HepG2 (cell line): ENCODE measurements around the gene CHID1. TPM values are rescaled to one million over a fixed set of nuclear protein-coding genes. Genes with fewer than 3 reads are reported as not detected.

Experiments
- ATAC-seq: fragments of 200-7000 bp; cut with Tn5 transposase; 3 replicates; pipeline ENCODE4 v1.9.1; 2020; ENCODE audit warnings: mild to moderate bottlenecking, moderate library complexity
- BruUV-seq: library from RNA; stranded (reverse); fragments of 400-500 nt; replicated peaks from 2 replicates; lab custom pipeline; 2021; lab: Mats Ljungman, UMichigan
- CTCF ChIA-PET: fragments of 300-600 bp; formaldehyde crosslinking; extraction: SDS; loops from one replicate; lab custom pipeline; 2021; ENCODE audit warnings: low total read pairs, inconsistent platforms, low intra/inter-chr PET ratio; lab: Yijun Ruan, JAX
- POLR2A ChIA-PET: fragments of 350-600 bp; sonication (Branson Sonifier 250); formaldehyde crosslinking; loops from one replicate; lab custom pipeline; 2020; ENCODE audit warnings: antibody characterized with exemption, inconsistent platforms; lab: Yijun Ruan, JAX
- DNase-seq: peaks from one replicate; pipeline ENCODE4 v3.0.0-alpha.2; 2015; ENCODE audit warnings: low spot score
- FAIRE-seq: peaks from 3 replicates; lab custom pipeline; 2011; peaks lifted over from hg19 to GRCh38; lab: Jason Lieb, UNC
- H2AFZ ChIP-seq: one replicate; pipeline ENCODE4 v1.6.1; 2011; ENCODE audit warnings: low read length, inconsistent platforms
- H3K27ac ChIP-seq: fragments of 300-600 bp; 3 replicates; pipeline ENCODE4 v1.8.0; 2011; ENCODE audit warnings: mixed run types, mild to moderate bottlenecking, mixed read lengths, low read length, inconsistent platforms; ENCODE audit not compliant: insufficient read depth; ENCODE audit errors: extremely low read length
- H3K27me3 ChIP-seq, 2 experiments: fragments of 200-600 bp in 1 of 2; 2 replicates in 1 of 2; 3 replicates in 1 of 2; pipeline versions ENCODE4 v1.6.0 to v1.8.0; 2011; ENCODE audit warnings: low read length in 2 of 2, mild to moderate bottlenecking in 2 of 2, moderate library complexity in 2 of 2, inconsistent platforms in 1 of 2; ENCODE audit not compliant: insufficient read depth in 2 of 2, control insufficient read depth in 1 of 2
- H3K36me3 ChIP-seq, 2 experiments: fragments of 200-600 bp in 1 of 2; replicated peaks in 1 of 2; 2 replicates in 1 of 2; 3 replicates in 1 of 2; pipeline versions ENCODE4 v1.5.1 to v1.8.0; 2011; ENCODE audit warnings: low read length in 2 of 2, inconsistent platforms in 1 of 2; ENCODE audit not compliant: insufficient read depth in 2 of 2, control insufficient read depth in 1 of 2
- H3K4me1 ChIP-seq: 2 replicates; pipeline ENCODE4 v1.5.1; 2012; ENCODE audit warnings: low read length, inconsistent platforms; ENCODE audit not compliant: insufficient read depth
- H3K4me2 ChIP-seq: 2 replicates; pipeline ENCODE4 v1.6.0; 2011; ENCODE audit warnings: low read depth, low read length, inconsistent platforms
- H3K4me3 ChIP-seq, 3 experiments: fragments of 200-600 bp in 1 of 3; sonication (generic), shearing (Covaris generic) in 1 of 3; replicated peaks in 1 of 3; 2 replicates each; pipeline ENCODE4 v1.5.1; 2011 to 2016; ENCODE audit warnings: low read length in 3 of 3, inconsistent platforms in 2 of 3, low read depth in 2 of 3, mild to moderate bottlenecking in 2 of 3, control low read depth in 1 of 3, mixed read lengths in 1 of 3; ENCODE audit not compliant: insufficient read depth in 1 of 3
- H3K79me2 ChIP-seq: one replicate; pipeline ENCODE4 v1.6.1; 2011; ENCODE audit warnings: low read length, inconsistent platforms; ENCODE audit not compliant: insufficient read depth
- H3K9ac ChIP-seq: 2 replicates; pipeline ENCODE4 v1.6.0; 2011; ENCODE audit warnings: mild to moderate bottlenecking, low read depth, low read length, inconsistent platforms; ENCODE audit not compliant: insufficient read depth
- H3K9me3 ChIP-seq: 2 replicates; pipeline ENCODE4 v1.5.1; 2012; ENCODE audit warnings: mild to moderate bottlenecking, low read length
- H4K20me1 ChIP-seq: 2 replicates; pipeline ENCODE4 v1.6.0; 2011; ENCODE audit warnings: inconsistent platforms, mild to moderate bottlenecking, low read length, moderate library complexity; ENCODE audit not compliant: insufficient read depth
- GZF1 ChIP-seq: sonication (generic); formaldehyde crosslinking; IDR thresholded peaks from 2 replicates; pipeline ENCODE4 v1.5.1; 2020; ENCODE audit warnings: mild to moderate bottlenecking, missing genetic modification reagents
- POLR2AphosphoS5 ChIP-seq: IDR thresholded peaks from 2 replicates; pipeline ENCODE4 v1.6.1; 2012; ENCODE audit warnings: low read depth, low read length
- ZNF430 ChIP-seq: sonication (generic); formaldehyde crosslinking; IDR thresholded peaks from 2 replicates; pipeline ENCODE4 v1.9.0; 2021; ENCODE audit warnings: mild to moderate bottlenecking, missing genetic modification reagents
- ZNF441 ChIP-seq: sonication (generic); formaldehyde crosslinking; IDR thresholded peaks from 2 replicates; pipeline ENCODE4 v1.7.0; 2021; ENCODE audit warnings: missing genetic modification reagents, borderline replicate concordance
- ZNF709 ChIP-seq: sonication (generic); formaldehyde crosslinking; IDR thresholded peaks from 2 replicates; pipeline ENCODE4 v1.5.0; 2020; ENCODE audit warnings: mild to moderate bottlenecking, missing genetic modification reagents
- ZNF775 ChIP-seq: sonication (generic); formaldehyde crosslinking; IDR thresholded peaks from 2 replicates; pipeline ENCODE4 v1.4.0; 2020; ENCODE audit warnings: missing genetic modification reagents, mild to moderate bottlenecking, moderate library complexity, borderline replicate concordance
- ZNF883 ChIP-seq: sonication (generic); formaldehyde crosslinking; IDR thresholded peaks from 2 replicates; pipeline ENCODE4 v1.5.1; 2020; ENCODE audit warnings: mild to moderate bottlenecking, missing genetic modification reagents; ENCODE audit errors: not compliant biosample characterization
- WGBS: methylation state at CpG from one replicate; pipeline ENCODE4 v1.1.6; 2017; ENCODE audit warnings: low lambda C conversion rate; 5-methylcytosine and 5-hydroxymethylcytosine counted together
- in situ Hi-C: cut with HindIII; loops from 2 replicates; pipeline ENCODE4 v1.10.0; 2017; ENCODE audit warnings: low pct_unique_long_range_greater_than_20kb; ENCODE audit not compliant: extremely low pct_ligation_motif_present
- intact Hi-C: fragments of 100-400 bp; cut with micrococcal nuclease; formaldehyde crosslinking; loops from one replicate; pipeline ENCODE4 v1.10.0; 2022; ENCODE audit not compliant: unreplicated experiment
- polyA plus RNA-seq, 8 experiments: library from polyadenylated mRNA; depleted of rRNA in 3 of 8; stranded (reverse) in 7 of 8; unstranded in 1 of 8; fragments of >200 nt; fragmentation: Illumina TruSeq in 4 of 8; extraction: Trizol in 4 of 8; gene quantifications; 2 replicates each; pipeline versions ENCODE4 v1.2.1 to v1.2.3, GENCODE V29; 2011 to 2016; ENCODE audit warnings: low read depth in 4 of 8, missing spikeins in 1 of 8, mixed read lengths in 1 of 8; ENCODE audit not compliant: insufficient read depth in 1 of 8
- total RNA-seq, 5 experiments: library from RNA; depleted of rRNA; stranded (reverse); fragments of >200 nt; fragmentation: Illumina TruSeq; extraction: Trizol; gene quantifications; 2 replicates each; pipeline ENCODE4 v1.2.3, GENCODE V29; 2016; ENCODE audit warnings: low read depth in 1 of 5
- TF ChIP-seq, protein P1 (sequence below): sonication (generic); formaldehyde crosslinking; IDR thresholded peaks from 2 replicates; pipeline ENCODE4 v1.8.0; 2022; ENCODE audit warnings: missing genetic modification reagents, mild to moderate bottlenecking, inconsistent platforms, borderline replicate concordance
- TF ChIP-seq, protein P2 (sequence below): fragments of 450-650 bp; IDR thresholded peaks from 2 replicates; pipeline ENCODE4 v1.6.1; 2016
- TF ChIP-seq, protein P3 (sequence below): sonication (generic); formaldehyde crosslinking; IDR thresholded peaks from 2 replicates; pipeline ENCODE4 v1.8.0; 2023; ENCODE audit warnings: mild to moderate bottlenecking, missing genetic modification reagents
- TF ChIP-seq, protein P4 (sequence below), 2 experiments: sonication (generic) in 1 of 2; formaldehyde crosslinking in 1 of 2; IDR thresholded peaks; 2 replicates each; pipeline versions ENCODE4 v1.5.1 to v1.6.1; 2011 to 2020; ENCODE audit warnings: borderline replicate concordance in 1 of 2, low read depth in 1 of 2, low read length in 1 of 2, mild to moderate bottlenecking in 1 of 2, missing genetic modification reagents in 1 of 2, moderate library complexity in 1 of 2
- TF ChIP-seq, protein P5 (sequence below): sonication (generic); formaldehyde crosslinking; IDR thresholded peaks from 2 replicates; pipeline ENCODE4 v1.8.0; 2022; ENCODE audit warnings: mild to moderate bottlenecking, missing genetic modification reagents, moderate library complexity
- TF ChIP-seq, protein P6 (sequence below): IDR thresholded peaks from 2 replicates; pipeline ENCODE4 v1.6.1; 2018; ENCODE audit warnings: missing genetic modification reagents, mild to moderate bottlenecking, missing compliant biosample characterization

Gene CHID1
- total and polyA plus RNA-seq, 2 of the 13 experiments (the other 11 are each of a cell fraction or from before 2014, with no cell fraction given) = 65.1 to 93.6 TPM

DNA sequence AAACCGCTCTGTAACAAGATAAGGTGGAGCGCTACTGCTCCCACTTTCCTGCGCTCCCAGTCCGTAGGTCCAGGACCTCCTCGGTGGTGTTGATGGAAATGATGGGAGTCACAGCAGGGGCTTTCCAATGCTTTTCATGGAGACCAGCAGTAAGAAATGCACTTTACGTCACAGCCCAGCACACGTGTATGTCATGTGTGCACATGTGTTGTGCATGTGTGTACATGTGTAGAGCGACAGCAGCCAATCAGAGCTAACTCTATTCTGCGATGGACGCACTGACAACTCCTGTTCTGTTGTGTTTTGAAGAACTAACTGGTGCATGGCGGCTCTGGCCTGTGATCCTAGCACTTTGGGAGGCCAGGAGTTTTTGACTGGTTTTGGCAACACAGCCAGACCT is 1.2 kb downstream of the CHID1 start:
- Histone ChIP-seq H3K79me2 (peaks cover 30% of the 10 kb centered on the region), H3K9me3 (no peaks in the 10 kb centered on the region), H3K4me2 (peak overlapping the region; percentile 77), H2AFZ (no peak overlapping the region), H3K4me3 (peak overlapping the region; percentile 92 to 95 (median 93)), H4K20me1 (no peaks in the 10 kb centered on the region), H3K27me3 (no peaks in the 10 kb centered on the region; a peak in 2 of 5 replicates), H3K9ac (peak overlapping the region; percentile 85), H3K27ac (no peak overlapping the region), H3K36me3 (peaks cover 4 to 13% of the 10 kb centered on the region in 2 experiments), H3K4me1 (peaks cover 35% of the 10 kb centered on the region)
- intact Hi-C loops (no loop called here), in situ Hi-C loops (no loop called here)
- ATAC-seq = no peak
- no peak for FAIRE-seq
- POLR2A ChIA-PET = interaction anchor here (3.0 to 3.3 kb wide), 2 partner anchors 12 to 43 kb away, joined by 20 to 24 read pairs; no protein-coding TSS in a partner anchor
- 94% methylated on average over 11 of the region's 11 CpGs for WGBS
- BruUV-seq = no TSS peak
- no peak for DNase-seq
- CTCF ChIA-PET = no interaction called here
- TF ChIP-seq ZNF709 (CRISPR knock-in tag) (no peak), ZNF430 (no peak), POLR2AphosphoS5 (no peak), ZNF883 (CRISPR knock-in tag) (no peak), ZNF441 (CRISPR knock-in tag) (0 out of 2 replicates have a peak, but pooled peaks have one; percentile 4), GZF1 (no peak), ZNF775 (CRISPR knock-in tag) (no peak)
- TF ChIP-seq, protein P1, sequence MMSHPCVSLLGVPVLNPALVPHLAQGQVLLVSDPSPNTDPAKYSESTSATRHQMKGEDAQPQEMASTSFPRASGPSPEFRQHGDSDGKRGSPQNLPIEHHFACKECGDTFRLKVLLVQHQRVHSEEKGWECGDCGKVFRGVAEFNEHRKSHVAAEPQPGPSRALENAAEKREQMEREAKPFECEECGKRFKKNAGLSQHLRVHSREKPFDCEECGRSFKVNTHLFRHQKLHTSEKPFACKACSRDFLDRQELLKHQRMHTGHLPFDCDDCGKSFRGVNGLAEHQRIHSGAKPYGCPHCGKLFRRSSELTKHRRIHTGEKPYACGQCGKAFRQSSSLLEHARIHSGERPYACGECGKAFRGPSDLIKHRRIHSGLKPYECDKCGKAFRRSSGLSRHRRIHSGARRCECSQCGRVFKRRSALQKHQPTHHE (CRISPR knock-in tag) = no peak
- TF ChIP-seq, protein P2, sequence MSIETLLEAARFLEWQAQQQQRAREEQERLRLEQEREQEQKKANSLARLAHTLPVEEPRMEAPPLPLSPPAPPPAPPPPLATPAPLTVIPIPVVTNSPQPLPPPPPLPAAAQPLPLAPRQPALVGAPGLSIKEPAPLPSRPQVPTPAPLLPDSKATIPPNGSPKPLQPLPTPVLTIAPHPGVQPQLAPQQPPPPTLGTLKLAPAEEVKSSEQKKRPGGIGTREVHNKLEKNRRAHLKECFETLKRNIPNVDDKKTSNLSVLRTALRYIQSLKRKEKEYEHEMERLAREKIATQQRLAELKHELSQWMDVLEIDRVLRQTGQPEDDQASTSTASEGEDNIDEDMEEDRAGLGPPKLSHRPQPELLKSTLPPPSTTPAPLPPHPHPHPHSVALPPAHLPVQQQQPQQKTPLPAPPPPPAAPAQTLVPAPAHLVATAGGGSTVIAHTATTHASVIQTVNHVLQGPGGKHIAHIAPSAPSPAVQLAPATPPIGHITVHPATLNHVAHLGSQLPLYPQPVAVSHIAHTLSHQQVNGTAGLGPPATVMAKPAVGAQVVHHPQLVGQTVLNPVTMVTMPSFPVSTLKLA = peak; percentile 90
- TF ChIP-seq, protein P3, sequence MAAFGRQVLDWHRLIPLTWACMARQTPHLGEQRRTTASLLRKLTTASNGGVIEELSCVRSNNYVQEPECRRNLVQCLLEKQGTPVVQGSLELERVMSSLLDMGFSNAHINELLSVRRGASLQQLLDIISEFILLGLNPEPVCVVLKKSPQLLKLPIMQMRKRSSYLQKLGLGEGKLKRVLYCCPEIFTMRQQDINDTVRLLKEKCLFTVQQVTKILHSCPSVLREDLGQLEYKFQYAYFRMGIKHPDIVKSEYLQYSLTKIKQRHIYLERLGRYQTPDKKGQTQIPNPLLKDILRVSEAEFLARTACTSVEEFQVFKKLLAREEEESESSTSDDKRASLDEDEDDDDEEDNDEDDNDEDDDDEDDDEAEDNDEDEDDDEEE (CRISPR knock-in tag) = no peak
- TF ChIP-seq, protein P4, sequence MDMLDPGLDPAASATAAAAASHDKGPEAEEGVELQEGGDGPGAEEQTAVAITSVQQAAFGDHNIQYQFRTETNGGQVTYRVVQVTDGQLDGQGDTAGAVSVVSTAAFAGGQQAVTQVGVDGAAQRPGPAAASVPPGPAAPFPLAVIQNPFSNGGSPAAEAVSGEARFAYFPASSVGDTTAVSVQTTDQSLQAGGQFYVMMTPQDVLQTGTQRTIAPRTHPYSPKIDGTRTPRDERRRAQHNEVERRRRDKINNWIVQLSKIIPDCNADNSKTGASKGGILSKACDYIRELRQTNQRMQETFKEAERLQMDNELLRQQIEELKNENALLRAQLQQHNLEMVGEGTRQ (IDR thresholded peaks at IDR 0.05; ENCODE audit: low read depth, low read length) = no peak
- TF ChIP-seq, protein P4 (CRISPR knock-in tag; IDR thresholded peaks at IDR 0.05; ENCODE audit: borderline replicate concordance) = no peak
- TF ChIP-seq, protein P5, sequence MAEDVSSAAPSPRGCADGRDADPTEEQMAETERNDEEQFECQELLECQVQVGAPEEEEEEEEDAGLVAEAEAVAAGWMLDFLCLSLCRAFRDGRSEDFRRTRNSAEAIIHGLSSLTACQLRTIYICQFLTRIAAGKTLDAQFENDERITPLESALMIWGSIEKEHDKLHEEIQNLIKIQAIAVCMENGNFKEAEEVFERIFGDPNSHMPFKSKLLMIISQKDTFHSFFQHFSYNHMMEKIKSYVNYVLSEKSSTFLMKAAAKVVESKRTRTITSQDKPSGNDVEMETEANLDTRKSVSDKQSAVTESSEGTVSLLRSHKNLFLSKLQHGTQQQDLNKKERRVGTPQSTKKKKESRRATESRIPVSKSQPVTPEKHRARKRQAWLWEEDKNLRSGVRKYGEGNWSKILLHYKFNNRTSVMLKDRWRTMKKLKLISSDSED (CRISPR knock-in tag) = no peak
- TF ChIP-seq, protein P6, sequence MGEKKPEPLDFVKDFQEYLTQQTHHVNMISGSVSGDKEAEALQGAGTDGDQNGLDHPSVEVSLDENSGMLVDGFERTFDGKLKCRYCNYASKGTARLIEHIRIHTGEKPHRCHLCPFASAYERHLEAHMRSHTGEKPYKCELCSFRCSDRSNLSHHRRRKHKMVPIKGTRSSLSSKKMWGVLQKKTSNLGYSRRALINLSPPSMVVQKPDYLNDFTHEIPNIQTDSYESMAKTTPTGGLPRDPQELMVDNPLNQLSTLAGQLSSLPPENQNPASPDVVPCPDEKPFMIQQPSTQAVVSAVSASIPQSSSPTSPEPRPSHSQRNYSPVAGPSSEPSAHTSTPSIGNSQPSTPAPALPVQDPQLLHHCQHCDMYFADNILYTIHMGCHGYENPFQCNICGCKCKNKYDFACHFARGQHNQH = no peak
